IPS-NIHi7 (cell line): ENCODE results near the gene MKNK2.
"Not testable (repeated sequence)": the region's sequence is repeated elsewhere in the genome, so short reads cannot be mapped to it uniquely, and the experiment has no call there.

ENCODE experiments used
- DNase-seq: peaks from one replicate; pipeline ENCODE4 v3.0.0; 2012; ENCODE audit warnings: mixed read lengths; ENCODE audit errors: extremely low spot score

The MKNK2 gene

GRCh38 chr19:2044709-2045500 lies 6.1 kb downstream of the MKNK2 start:
- no peak for DNase-seq

- no peak for DNase-seq
Observed at GRCh38 chr19:2043961-2044708, 6.9 kb downstream of the MKNK2 start.

- DNase-seq = no peak
Observed at GRCh38 chr19:2043251-2043641, 7.8 kb downstream of the MKNK2 start.

GRCh38 chr19:2042485-2043250 lies 8.4 kb downstream of the MKNK2 start:
- DNase-seq = no peak

GRCh38 chr19:2041683-2042484 lies 9.2 kb downstream of the MKNK2 start:
- peak; percentile 99 for DNase-seq

GRCh38 chr19:2041433-2041682 lies 9.7 kb downstream of the MKNK2 start:
- DNase-seq = no peak

GRCh38 chr19:2040647-2041432 lies 10.2 kb downstream of the MKNK2 start:
- DNase-seq = no peak

GRCh38 chr19:2039959-2040646 lies 10.9 kb downstream of the MKNK2 start:
- DNase-seq = no peak

GRCh38 chr19:2039089-2039958 lies 11.7 kb downstream of the MKNK2 start:
- DNase-seq = no peak

GRCh38 chr19:2038284-2039088 lies 12.6 kb downstream of the MKNK2 start:
- no peak for DNase-seq

- no peak for DNase-seq
Observed at GRCh38 chr19:2037651-2038255, 13.3 kb downstream of the MKNK2 start.

- DNase-seq = no peak
Observed at GRCh38 chr19:2036424-2036823, 14.6 kb downstream of the MKNK2 start.

GRCh38 chr19:2035590-2035991 lies 15.5 kb downstream of the MKNK2 start:
- no peak for DNase-seq

GRCh38 chr19:2034729-2035589 lies 16.1 kb downstream of the MKNK2 start:
- peak; percentile 84 for DNase-seq

GRCh38 chr19:2034253-2034652 lies 16.8 kb downstream of the MKNK2 start:
- not testable (repeated sequence) for DNase-seq

- DNase-seq = no peak
Observed at GRCh38 chr19:2033825-2034159, 17.3 kb downstream of the MKNK2 start.

GRCh38 chr19:2033115-2033824 lies 17.8 kb downstream of the MKNK2 start:
- DNase-seq = no peak
